NT2/D1 (cell line): ENCODE data around the gene AADACL4.

ENCODE experiments used
- SUZ12 ChIP-seq: IDR thresholded peaks from 2 replicates; pipeline ENCODE4 v1.6.1; 2011; ENCODE audit not compliant: insufficient read length, insufficient read depth; ENCODE audit errors: extremely low read depth
- YY1 ChIP-seq: IDR thresholded peaks from 2 replicates; pipeline ENCODE4 v1.6.1; 2011; ENCODE audit not compliant: insufficient read length, insufficient read depth

GRCh38 chr1:12657060-12657884 lies 13.4 kb downstream of the AADACL4 start:
- TF ChIP-seq YY1 (no peak), SUZ12 (no peak)
